ENCODE results near the gene CHI3L1. TPM values are rescaled to one million over a fixed set of nuclear protein-coding genes. Genes with fewer than 3 reads are reported as not detected.

Gene CHI3L1
- total RNA-seq, 1 experiment from 2014 or later: not detected

DNA sequence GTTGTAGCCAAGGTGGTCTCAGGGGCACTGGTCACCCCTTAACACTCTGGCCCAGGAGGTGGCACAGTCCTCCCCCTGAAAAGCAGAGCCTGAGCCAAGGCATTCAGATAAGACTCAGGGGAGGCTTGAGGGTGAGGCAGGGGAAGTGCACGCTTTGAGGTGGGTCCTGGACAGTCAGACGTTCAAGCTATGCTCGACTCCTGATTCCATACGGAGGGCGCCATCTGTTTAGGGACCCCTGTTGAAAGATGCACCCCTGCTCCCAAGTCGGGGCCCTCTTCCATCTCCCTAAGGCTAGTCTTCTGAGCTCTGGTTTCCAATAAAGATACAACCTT is 12.9 kb upstream of the CHI3L1 start:
- no peaks in the 10 kb centered on the region for H3K79me2 ChIP-seq (ENCODE audit: insufficient read depth, low read length)
- no peaks in the 10 kb centered on the region for H3K9me3 ChIP-seq (ENCODE audit: control insufficient read depth in 1 of 2, insufficient read depth in 1 of 2, low read depth in 1 of 2, low read length in 2 of 2)
- no peak for TF ChIP-seq ATF3 (IDR thresholded peaks at IDR 0.05)
- TF ChIP-seq FOSL1 (IDR thresholded peaks at IDR 0.05; ENCODE audit: low read depth): no peak
- no peak for TF ChIP-seq SP1 (IDR thresholded peaks at IDR 0.05; ENCODE audit: low read depth)
- TF ChIP-seq, protein P1, sequence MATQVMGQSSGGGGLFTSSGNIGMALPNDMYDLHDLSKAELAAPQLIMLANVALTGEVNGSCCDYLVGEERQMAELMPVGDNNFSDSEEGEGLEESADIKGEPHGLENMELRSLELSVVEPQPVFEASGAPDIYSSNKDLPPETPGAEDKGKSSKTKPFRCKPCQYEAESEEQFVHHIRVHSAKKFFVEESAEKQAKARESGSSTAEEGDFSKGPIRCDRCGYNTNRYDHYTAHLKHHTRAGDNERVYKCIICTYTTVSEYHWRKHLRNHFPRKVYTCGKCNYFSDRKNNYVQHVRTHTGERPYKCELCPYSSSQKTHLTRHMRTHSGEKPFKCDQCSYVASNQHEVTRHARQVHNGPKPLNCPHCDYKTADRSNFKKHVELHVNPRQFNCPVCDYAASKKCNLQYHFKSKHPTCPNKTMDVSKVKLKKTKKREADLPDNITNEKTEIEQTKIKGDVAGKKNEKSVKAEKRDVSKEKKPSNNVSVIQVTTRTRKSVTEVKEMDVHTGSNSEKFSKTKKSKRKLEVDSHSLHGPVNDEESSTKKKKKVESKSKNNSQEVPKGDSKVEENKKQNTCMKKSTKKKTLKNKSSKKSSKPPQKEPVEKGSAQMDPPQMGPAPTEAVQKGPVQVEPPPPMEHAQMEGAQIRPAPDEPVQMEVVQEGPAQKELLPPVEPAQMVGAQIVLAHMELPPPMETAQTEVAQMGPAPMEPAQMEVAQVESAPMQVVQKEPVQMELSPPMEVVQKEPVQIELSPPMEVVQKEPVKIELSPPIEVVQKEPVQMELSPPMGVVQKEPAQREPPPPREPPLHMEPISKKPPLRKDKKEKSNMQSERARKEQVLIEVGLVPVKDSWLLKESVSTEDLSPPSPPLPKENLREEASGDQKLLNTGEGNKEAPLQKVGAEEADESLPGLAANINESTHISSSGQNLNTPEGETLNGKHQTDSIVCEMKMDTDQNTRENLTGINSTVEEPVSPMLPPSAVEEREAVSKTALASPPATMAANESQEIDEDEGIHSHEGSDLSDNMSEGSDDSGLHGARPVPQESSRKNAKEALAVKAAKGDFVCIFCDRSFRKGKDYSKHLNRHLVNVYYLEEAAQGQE (IDR thresholded peaks at IDR 0.05; ENCODE audit: low read depth): no peak
- no peak for TF ChIP-seq ZNF274 (IDR thresholded peaks at IDR 0.05; ENCODE audit: low read depth, low read length)
- TF ChIP-seq SRF (IDR thresholded peaks at IDR 0.05; ENCODE audit: low read depth): no peak
- H2AFZ ChIP-seq (ENCODE audit: low read depth, low read length, poor library complexity, severe bottlenecking): no peak overlapping the region
- no peaks in the 10 kb centered on the region for H3K36me3 ChIP-seq (ENCODE audit: control insufficient read depth in 1 of 2, insufficient read depth in 2 of 2, low read length in 2 of 2)
- ChIA-PET CTCF (no interaction called here), RAD21 (ENCODE audit: low non-redundant PET in 1 of 2, low total read pairs in 2 of 2, uncharacterized antibody in 2 of 2, unreplicated experiment in 2 of 2) (no interaction called here), POLR2A (no interaction called here)
- H4K20me1 ChIP-seq (ENCODE audit: insufficient read depth): no peaks in the 10 kb centered on the region
- no peaks in the 10 kb centered on the region for H3K9me2 ChIP-seq (ENCODE audit: insufficient read depth)
- intact Hi-C loops (cut with micrococcal nuclease): no loop called here
- no peak overlapping the region for H3K9ac ChIP-seq (ENCODE audit: low read length)
- H3K27ac ChIP-seq (ENCODE audit: low read depth, low read length): no peak overlapping the region
- no peak for DNase-seq (ENCODE audit: low read depth, low spot score)
- BruUV-seq (replicated peaks): no TSS peak
- no peak overlapping the region for H3K4me3 ChIP-seq (replicated peaks in 1 of 2; ENCODE audit: low read depth in 1 of 2, low read length in 2 of 2)
- H3K4me2 ChIP-seq (ENCODE audit: low read length): no peak overlapping the region
- no peaks in the 10 kb centered on the region for H3K27me3 ChIP-seq (ENCODE audit: insufficient read depth, low read length)
- peaks cover 0 to 10% of the 10 kb centered on the region in 2 experiments; a peak in 2 of 4 replicates for H3K4me1 ChIP-seq (ENCODE audit: control insufficient read depth in 1 of 2, insufficient read depth in 2 of 2, low read length in 2 of 2)
- no peak for ATAC-seq

DNA sequence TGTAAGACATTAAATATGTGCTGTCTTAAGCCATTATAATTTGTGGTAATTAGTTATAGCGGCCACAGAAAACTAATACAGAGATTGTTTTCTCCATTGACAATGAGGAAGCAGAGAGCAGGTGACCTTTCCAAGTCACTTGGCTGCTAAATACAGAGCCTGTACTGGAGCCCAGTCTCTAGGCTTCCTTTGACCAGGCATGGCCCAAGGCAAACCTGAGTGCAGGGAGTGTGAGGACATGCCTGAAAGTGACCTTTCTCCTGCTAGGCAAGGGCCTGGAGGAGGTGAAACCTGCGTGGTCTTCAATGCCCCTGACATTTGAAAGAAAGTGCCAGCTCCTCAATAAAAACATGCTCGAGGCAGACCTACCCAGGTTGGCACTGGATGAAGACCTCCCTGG is 12.5 kb upstream of the CHI3L1 start:
- POLR2A ChIA-PET: no interaction called here
- BruUV-seq (replicated peaks): no TSS peak
- Histone ChIP-seq H3K9me2 (ENCODE audit: insufficient read depth) (no peaks in the 10 kb centered on the region), H3K9ac (ENCODE audit: low read length) (no peak overlapping the region), H3K4me3 (replicated peaks in 1 of 2; ENCODE audit: low read depth in 1 of 2, low read length in 2 of 2) (no peak overlapping the region), H3K4me1 (ENCODE audit: control insufficient read depth in 1 of 2, insufficient read depth in 2 of 2, low read length in 2 of 2) (peaks cover 0 to 10% of the 10 kb centered on the region in 2 experiments; a peak in 2 of 4 replicates), H3K4me2 (ENCODE audit: low read length) (no peak overlapping the region), H3K36me3 (ENCODE audit: control insufficient read depth in 1 of 2, insufficient read depth in 2 of 2, low read length in 2 of 2) (no peaks in the 10 kb centered on the region), H3K27me3 (ENCODE audit: insufficient read depth, low read length) (no peaks in the 10 kb centered on the region), H3K27ac (ENCODE audit: low read depth, low read length) (no peak overlapping the region), H3K9me3 (ENCODE audit: control insufficient read depth in 1 of 2, insufficient read depth in 1 of 2, low read depth in 1 of 2, low read length in 2 of 2) (no peaks in the 10 kb centered on the region), H3K79me2 (ENCODE audit: insufficient read depth, low read length) (no peaks in the 10 kb centered on the region), H2AFZ (ENCODE audit: low read depth, low read length, poor library complexity, severe bottlenecking) (no peak overlapping the region), H4K20me1 (ENCODE audit: insufficient read depth) (no peaks in the 10 kb centered on the region)
- RAD21 ChIA-PET (ENCODE audit: low non-redundant PET in 1 of 2, low total read pairs in 2 of 2, uncharacterized antibody in 2 of 2, unreplicated experiment in 2 of 2): no interaction called here
- CTCF ChIA-PET: no interaction called here
- DNase-seq (ENCODE audit: low read depth, low spot score): no peak
- no peak for ATAC-seq
- intact Hi-C loops (cut with micrococcal nuclease): no loop called here
- TF ChIP-seq FOSL1 (IDR thresholded peaks at IDR 0.05; ENCODE audit: low read depth) (no peak), ATF3 (IDR thresholded peaks at IDR 0.05) (no peak), SP1 (IDR thresholded peaks at IDR 0.05; ENCODE audit: low read depth) (no peak), ZNF274 (IDR thresholded peaks at IDR 0.05; ENCODE audit: low read depth, low read length) (no peak), POLR2A (IDR thresholded peaks at IDR 0.05; ENCODE audit: borderline replicate concordance, extremely low read depth, insufficient read depth, insufficient read length) (no peak), EZH2 (IDR thresholded peaks at IDR 0.05) (no peak), JUND (IDR thresholded peaks at IDR 0.05) (no peak), MAX (IDR thresholded peaks at IDR 0.05) (no peak), POLR2AphosphoS5 (IDR thresholded peaks at IDR 0.05; ENCODE audit: low read depth, low read length) (no peak), ELF1 (IDR thresholded peaks at IDR 0.05; ENCODE audit: borderline replicate concordance, low read depth) (no peak), RAD21 (IDR thresholded peaks at IDR 0.05; ENCODE audit: low read depth) (no peak), ZFX (IDR thresholded peaks at IDR 0.05) (no peak), CBX3 (IDR thresholded peaks at IDR 0.05; ENCODE audit: low read depth) (no peak), TCF7L2 (IDR thresholded peaks at IDR 0.05; ENCODE audit: borderline replicate concordance, extremely low read depth, insufficient read depth, insufficient read length) (no peak)
- TF ChIP-seq, protein P2, sequence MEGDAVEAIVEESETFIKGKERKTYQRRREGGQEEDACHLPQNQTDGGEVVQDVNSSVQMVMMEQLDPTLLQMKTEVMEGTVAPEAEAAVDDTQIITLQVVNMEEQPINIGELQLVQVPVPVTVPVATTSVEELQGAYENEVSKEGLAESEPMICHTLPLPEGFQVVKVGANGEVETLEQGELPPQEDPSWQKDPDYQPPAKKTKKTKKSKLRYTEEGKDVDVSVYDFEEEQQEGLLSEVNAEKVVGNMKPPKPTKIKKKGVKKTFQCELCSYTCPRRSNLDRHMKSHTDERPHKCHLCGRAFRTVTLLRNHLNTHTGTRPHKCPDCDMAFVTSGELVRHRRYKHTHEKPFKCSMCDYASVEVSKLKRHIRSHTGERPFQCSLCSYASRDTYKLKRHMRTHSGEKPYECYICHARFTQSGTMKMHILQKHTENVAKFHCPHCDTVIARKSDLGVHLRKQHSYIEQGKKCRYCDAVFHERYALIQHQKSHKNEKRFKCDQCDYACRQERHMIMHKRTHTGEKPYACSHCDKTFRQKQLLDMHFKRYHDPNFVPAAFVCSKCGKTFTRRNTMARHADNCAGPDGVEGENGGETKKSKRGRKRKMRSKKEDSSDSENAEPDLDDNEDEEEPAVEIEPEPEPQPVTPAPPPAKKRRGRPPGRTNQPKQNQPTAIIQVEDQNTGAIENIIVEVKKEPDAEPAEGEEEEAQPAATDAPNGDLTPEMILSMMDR (IDR thresholded peaks at IDR 0.05 in 2 of 3, conservative IDR thresholded peaks at IDR 0.05 in 1 of 3; ENCODE audit: borderline replicate concordance in 1 of 3, insufficient read depth in 1 of 3, low read depth in 2 of 3, low read length in 2 of 3): no peak
